SK-N-MC (cell line): ENCODE measurements around the gene MAGI2.

Experiments used
- EZH2 ChIP-seq: fragments of 200-600 bp; sonication (generic); IDR thresholded peaks from one replicate; pipeline ENCODE4 v1.6.1; 2017; ENCODE audit warnings: antibody characterized with exemption
- POLR2AphosphoS5 ChIP-seq: IDR thresholded peaks from 2 replicates; pipeline ENCODE4 v1.6.1; 2012; ENCODE audit warnings: mild to moderate bottlenecking, low read depth, low read length, borderline replicate concordance

DNA sequence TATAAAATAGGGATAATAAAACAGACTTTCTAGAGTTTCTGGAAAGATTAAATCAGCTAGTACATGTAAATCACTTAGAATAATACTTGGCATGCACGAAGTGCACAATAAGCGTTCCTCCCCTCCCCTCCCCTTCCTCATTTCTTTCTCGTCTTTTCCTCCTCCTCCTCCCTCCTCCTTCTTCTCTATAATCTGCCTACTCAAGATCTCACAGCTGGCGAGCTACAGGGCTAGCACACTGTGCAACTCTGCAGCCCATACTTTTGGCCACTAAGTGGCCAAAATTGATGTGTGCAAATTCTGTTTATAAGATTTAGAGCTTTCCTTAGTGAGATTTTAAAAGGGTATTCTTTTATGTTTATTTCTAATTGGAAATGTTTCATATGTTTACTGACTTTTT lies 1089.6 kb downstream of the MAGI2 start:
- TF ChIP-seq POLR2AphosphoS5 (no peak), EZH2 (no peak)
